LoVo (cell line): ENCODE results near the gene EYA2.
"Not testable (repeated sequence)": the region's sequence is repeated elsewhere in the genome, so short reads cannot be mapped to it uniquely, and the experiment has no call there.

Experiments
- DNase-seq: peaks from one replicate; pipeline ENCODE4 v3.0.0-alpha.2; 2016; ENCODE audit warnings: low spot score

EYA2 gene

DNA sequence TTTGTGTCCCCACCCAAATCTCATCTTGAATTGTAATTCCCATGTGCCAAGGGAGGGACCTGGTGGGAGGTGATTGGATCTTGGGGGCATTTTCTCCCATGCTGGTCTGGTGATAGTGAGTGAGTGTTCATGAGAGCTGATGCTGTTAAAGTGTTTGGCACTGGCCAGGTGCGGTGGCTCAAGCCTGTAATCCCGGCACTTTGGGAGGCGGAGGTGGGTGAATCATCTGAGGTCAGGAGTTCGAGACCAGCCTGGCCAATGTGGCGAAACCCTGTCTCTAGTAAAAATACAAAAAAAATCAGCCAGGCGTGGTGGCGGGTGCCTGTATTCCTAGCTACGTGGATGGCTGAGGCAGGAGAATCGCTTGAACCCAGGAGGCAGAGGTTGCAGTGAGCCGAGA is 37.8 kb downstream of the EYA2 start:
- not testable (repeated sequence) for DNase-seq

DNA sequence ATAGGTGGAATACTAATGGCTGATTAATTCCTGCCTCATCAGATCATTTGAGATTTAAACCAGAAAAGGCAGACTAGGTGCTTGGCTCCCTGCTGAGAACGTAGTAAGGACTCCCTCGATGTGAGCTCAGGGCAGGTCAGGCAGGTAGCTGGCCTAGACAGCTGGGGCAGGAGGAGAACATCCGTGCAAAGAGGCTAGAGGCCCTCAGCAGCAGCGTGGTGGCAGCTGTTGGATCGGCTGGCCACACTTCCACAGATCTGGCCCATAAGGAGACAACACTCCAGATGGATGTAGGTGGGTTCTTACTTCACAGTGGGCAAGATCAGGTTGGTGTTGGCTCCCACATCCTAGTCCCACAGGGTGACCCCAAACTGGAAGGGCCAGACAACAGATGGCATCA is 38.5 kb downstream of the EYA2 start:
- DNase-seq: no peak

DNA sequence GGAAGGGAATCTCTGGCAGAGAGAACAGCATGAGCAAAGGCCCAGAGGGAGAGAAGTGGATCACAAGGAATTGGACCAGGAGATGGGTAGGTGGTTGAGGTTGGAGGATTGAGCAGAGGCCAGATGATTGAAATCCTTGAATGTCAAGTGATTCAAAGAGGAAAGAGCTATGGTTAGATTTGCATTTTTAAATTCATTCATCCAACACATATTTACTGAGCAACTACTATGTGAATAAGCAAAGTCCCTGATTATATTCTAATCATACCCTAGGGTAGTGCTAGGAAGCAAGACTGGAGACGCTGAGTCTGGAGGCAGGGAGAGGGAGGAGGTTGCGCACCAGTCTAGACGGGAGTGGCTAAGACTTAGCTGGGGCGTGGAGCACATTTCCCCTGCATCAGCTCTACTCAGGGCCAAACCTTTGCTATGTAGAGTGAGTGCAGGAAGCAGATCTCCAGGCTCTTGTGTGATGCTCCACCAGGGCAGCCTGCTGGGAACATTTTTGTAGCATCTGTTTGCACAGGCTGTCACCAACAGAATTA is 40.2 kb downstream of the EYA2 start:
- DNase-seq: no peak

DNA sequence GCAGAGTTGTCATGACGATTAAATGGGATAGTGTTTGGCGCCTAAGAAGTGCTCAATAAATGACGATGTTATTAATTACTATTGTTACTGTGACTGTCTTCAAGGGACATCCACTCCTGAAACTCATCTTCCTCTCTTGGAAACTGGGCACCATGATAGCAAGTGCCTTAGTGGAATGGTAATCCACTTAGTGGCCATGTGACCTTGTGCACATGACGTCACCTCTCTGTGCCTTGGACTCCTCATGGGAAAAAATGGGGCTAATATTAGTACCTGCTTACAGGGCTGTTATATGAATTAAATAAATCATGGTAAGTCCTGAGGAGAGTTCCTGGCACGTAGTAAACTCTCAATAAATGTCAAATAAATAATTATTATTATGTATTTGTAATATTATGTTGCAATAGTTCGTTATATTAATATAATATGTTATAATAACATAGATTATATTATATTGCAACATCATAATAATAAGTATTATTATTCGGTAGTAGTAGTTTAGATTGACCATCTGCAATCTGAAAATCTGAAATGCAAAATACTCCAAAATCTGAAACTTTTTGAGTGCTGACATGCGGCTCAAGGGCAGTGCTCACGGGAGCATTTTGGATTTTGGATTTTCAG is 40.9 kb downstream of the EYA2 start:
- no peak for DNase-seq

DNA sequence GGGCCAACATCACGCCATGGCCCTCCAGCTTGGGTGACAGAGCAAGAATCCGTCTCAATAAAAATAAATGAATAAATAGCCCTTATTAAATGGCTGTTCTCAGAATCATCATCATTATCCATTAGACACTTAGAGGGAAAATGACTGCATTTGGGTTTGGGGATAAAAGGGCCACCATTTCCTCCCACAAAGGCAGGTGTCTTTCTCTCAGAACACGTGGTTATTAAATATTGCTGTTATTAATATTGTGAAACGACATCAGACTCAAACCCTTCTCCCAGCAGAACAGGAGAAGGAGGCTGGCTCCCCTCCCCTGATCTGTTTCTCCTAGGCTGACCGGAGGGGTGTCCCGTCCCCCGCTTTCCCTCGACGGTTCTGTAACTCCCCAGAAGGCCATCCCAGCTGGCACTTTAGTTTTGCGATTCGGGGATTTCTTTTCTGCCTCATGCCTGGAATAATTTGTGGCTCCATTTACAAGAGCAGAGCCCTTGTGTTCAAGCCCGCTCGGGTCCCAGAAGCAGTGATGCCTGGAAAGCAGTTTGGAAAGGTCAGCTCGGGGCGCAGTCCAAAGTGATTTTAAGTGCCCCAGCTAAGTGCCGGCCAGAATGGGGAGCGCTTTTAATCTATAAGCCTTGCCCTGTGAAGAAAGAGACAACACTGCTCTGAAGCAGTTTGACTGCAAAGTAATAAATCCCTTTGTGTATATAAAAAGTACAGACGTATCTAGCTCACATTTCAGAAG is 41.9 kb downstream of the EYA2 start:
- no peak for DNase-seq

DNA sequence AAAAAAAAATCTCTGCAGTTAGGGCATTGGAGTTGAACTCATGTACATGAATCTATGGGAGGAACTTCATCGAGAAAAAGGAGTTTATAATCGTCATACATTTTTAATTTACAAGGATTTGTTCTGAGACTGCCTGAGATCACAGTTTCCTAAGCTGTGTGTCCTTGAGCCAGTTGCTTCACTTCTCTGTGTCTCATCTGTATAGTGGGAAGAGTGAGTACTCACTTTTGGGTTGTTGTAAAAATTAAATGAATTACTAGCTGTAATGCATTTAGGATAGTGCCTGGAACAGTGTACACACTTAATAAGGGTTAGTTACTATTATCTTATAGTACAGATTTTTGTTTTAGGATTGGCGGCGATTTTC is 42.5 kb downstream of the EYA2 start:
- DNase-seq: no peak

DNA sequence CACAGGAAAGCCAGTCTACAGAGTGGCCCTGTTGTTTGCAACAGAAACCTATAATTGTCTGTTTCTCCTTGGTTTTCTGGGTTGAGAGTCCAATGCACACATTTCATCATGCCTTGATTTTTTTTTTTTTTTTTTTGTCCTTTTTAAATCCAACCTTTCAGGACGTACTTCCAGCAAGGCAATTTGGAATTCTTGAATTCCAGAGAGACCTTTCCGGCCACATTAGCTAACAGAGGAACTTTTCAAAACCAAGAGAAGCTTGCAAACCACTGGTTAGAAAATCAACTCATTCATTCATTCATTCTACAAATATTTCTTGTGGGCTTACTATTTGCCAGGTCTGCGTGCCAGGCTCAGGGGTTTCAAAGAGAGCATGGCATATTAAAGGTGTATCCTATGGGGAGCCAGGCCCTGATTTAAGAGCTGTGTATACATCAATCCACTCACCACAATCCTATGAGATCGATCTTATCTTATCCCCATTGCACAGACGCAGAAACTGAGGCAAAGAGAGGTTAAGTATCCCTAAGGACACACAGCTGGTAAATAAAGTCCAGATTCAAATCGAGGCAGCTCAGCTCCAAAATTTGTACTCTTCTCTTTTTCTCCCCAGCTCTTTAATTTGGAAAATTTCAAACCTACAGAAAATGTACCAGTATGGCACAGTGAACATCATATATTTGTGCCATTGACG is 43.0 kb downstream of the EYA2 start:
- DNase-seq: no peak

DNA sequence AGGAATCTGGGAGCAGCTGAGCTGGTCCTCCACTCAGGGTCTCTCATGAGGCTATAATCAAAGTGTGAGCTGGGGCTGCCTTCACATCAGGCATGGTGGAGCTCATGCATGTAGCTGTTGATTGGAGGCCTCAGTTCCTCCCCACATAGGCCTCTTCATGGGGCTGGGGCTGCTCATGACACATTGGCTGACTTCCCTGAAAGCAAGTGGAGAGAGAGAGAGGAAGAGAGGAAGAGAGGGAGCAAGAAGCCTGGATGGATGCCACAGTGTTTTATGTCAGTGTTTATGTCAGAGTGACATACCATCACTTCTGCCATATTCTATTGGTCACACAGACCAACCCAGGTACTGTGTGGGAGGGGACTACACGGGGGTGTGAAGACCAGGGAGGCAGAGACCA is 43.8 kb downstream of the EYA2 start:
- no peak for DNase-seq

GRCh38 chr20:46939031-46939965 is 44.7 kb downstream of the EYA2 start:
- DNase-seq: no peak

- DNase-seq: no peak
Observed at GRCh38 chr20:46940616-46941015, 46.0 kb downstream of the EYA2 start.

DNA sequence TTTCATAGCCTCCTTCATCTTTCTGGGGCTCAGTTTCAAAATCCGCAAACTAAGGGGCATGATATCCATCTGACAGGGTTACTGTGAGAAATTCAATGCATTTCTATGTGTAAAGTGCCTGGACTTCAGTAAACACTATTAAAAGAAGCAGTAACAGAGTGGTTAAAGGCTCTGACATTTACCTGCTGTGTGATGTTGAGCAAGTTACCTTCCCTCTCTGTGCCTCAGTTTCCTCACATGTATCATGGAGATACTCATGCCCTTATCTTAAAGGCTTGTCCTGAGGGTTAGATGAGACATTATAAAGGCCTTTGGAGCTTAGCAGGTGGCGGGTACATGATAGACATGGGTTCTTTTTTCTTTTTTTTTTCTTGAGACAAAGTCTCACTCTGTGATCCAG is 46.8 kb downstream of the EYA2 start:
- DNase-seq: no peak

- DNase-seq: no peak
Observed at GRCh38 chr20:46943861-46944591, 49.4 kb downstream of the EYA2 start.

DNA sequence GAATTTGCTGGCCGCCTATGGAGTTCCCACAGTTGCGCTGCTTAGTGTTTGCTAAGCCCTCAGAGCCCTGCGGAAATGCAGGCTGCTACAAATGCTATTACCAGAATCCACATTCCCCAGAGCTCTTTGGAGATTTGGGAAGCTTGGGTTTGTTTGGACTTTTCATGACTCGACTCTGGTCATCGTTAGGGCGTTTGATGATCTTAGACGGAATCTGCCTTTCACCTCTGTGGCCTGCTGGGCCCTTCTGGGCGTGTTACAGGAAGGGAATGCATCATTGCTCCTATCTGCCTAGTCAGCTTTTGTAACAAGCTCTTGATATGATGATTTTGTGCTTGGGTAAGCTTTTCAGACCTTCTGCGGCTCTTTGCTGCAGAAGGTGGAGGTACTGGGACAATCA is 50.8 kb downstream of the EYA2 start:
- no peak for DNase-seq

DNA sequence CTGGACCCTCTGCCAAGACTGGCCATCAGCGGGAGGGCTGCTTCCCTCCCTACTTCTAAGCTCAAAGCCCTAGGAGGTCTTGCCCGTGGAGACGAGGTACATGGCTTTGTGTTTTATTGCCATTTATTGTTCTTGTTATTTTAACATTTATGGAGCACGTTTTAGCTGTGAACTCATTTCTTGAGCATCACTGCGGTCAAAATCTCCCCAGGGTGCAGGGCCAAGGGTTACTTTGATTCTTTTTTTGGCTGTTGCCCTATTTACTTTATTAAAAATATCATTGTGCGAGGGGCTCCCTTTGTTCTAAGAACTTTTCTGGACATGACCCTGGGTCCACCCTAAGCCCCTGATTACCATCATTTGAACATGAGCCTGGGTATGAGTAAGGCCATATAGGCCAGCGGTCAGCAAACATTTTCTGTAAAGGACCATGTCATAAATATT is 51.6 kb downstream of the EYA2 start:
- no peak for DNase-seq

DNA sequence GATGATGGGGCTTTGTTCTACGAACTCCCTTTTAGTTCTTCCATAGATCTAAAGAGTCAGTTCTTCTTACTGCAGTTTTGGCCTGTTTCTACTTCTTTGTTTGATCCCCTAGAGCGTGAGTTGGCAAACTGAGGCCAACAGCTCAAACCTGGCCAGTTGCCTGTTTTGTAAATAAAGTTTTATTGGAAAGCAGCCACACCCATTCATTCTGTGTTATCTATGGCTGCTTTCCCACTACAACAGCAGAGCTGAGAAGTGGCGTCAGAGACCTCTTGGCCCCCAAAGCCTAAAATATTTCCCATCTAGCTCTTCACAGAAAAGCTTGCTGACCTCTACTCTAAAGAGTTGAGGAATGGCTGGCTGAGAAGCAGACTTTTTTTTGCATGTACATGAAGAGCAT is 52.2 kb downstream of the EYA2 start:
- no peak for DNase-seq

GRCh38 chr20:46948081-46948480 is 53.4 kb downstream of the EYA2 start:
- DNase-seq: no peak

GRCh38 chr20:46951405-46951804 is 56.8 kb downstream of the EYA2 start:
- DNase-seq: no peak

- no peak for DNase-seq
Observed at GRCh38 chr20:46951840-46952497, 57.3 kb downstream of the EYA2 start.

GRCh38 chr20:46953596-46953995 is 59.0 kb downstream of the EYA2 start:
- DNase-seq: no peak

- DNase-seq: no peak
Observed at GRCh38 chr20:46954490-46955038, 59.9 kb downstream of the EYA2 start.
